ENCODE data around the gene DIDO1. TPM values are rescaled to one million over a fixed set of nuclear protein-coding genes. Genes with fewer than 3 reads are reported as not detected.

DIDO1 gene
- total RNA-seq, 2 experiments from 2014 or later, result 45.9 to 47.4 TPM

DNA sequence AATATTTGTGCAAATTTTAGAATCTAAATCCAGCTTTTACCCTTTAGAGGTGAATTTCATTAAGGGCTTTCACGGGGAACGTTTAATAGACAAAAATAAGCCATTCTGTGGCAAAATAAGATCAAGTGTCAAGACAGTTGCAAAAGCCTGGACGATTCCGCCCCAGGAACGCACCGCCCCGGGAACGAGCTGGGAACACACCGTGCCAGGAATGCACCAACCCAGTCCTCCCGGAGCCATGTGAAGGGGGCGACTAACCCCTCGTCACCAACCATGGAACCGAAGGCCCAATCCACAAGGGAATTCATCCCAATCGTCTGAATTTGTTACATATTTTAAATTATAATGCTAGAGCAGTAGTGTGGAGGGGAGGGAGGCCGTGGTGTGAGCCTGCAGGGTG, 43.9 kb downstream of the DIDO1 start:
- POLR2A ChIA-PET, result no interaction called here
- H3K27ac Mint-ChIP-seq, result no peak overlapping the region
- intact Hi-C loops (cut with micrococcal nuclease), result no loop called here
- TF ChIP-seq, protein P1, sequence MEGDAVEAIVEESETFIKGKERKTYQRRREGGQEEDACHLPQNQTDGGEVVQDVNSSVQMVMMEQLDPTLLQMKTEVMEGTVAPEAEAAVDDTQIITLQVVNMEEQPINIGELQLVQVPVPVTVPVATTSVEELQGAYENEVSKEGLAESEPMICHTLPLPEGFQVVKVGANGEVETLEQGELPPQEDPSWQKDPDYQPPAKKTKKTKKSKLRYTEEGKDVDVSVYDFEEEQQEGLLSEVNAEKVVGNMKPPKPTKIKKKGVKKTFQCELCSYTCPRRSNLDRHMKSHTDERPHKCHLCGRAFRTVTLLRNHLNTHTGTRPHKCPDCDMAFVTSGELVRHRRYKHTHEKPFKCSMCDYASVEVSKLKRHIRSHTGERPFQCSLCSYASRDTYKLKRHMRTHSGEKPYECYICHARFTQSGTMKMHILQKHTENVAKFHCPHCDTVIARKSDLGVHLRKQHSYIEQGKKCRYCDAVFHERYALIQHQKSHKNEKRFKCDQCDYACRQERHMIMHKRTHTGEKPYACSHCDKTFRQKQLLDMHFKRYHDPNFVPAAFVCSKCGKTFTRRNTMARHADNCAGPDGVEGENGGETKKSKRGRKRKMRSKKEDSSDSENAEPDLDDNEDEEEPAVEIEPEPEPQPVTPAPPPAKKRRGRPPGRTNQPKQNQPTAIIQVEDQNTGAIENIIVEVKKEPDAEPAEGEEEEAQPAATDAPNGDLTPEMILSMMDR (IDR thresholded peaks at IDR 0.05), result no peak
- peaks cover 6% of the 10 kb centered on the region for H3K36me3 Mint-ChIP-seq (ENCODE audit: low read depth)
- no peak overlapping the region for H3K4me3 Mint-ChIP-seq
- H3K27me3 Mint-ChIP-seq, result no peaks in the 10 kb centered on the region
- no peak for DNase-seq
- CTCF ChIA-PET, result interaction anchor here (0.7 to 1.2 kb wide), 2 partner anchors 25 to 594 kb away, joined by 3 read pairs; no protein-coding TSS in a partner anchor
- H3K9me3 Mint-ChIP-seq, result no peaks in the 10 kb centered on the region
- peaks cover 1% of the 10 kb centered on the region for H3K4me1 Mint-ChIP-seq (ENCODE audit: low read depth)
- ATAC-seq, result no peak

DNA sequence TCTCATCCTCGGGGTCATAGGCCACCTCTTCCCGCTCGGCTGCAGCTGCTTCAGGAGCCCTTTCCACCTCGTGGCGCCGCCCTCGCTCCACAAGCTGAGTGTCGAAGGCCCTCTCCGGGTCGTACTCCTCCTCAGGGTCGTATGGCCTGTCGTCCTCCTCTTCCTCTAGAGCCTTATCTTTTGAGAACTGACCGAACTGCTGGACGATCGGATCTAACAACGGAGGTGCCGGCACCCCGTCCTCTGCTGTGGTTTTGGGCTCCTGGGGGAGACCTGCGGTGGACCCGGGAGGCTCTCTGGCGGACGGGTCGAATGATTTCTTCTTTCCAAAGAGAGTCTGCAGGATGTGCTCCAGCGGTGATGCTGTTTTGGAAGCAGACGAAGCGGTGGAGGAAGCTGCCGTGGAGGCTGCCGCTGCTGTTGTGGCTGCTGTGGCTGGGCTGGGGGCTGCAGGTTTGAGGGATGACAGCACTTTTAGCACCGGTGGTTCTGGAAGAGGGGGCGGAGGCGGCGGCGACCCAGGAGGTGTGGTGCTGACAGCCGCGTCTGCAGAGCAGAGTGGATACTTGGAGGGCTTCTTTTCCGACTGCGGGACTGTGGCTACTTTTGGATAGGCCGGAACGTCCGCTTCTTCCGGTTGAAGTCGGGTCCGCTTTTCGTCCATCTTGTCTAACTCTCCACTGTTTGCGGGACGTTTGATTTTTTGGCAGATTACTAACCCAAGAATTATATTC, 44.5 kb downstream of the DIDO1 start:
- no peak for ATAC-seq
- Mint-ChIP-seq H3K27me3 (no peaks in the 10 kb centered on the region), H3K4me1 (ENCODE audit: low read depth) (peaks cover 2% of the 10 kb centered on the region), H3K36me3 (ENCODE audit: low read depth) (peaks cover 3% of the 10 kb centered on the region), H3K27ac (no peak overlapping the region), H3K4me3 (no peak overlapping the region), H3K9me3 (no peaks in the 10 kb centered on the region)
- intact Hi-C loops (cut with micrococcal nuclease), result no loop called here
- no peak for DNase-seq
- CTCF ChIA-PET, result interaction anchor here (0.7 kb wide), 1 partner anchor 26 kb away, joined by 3 read pairs; no protein-coding TSS in a partner anchor
- TF ChIP-seq, protein P1 (IDR thresholded peaks at IDR 0.05), result no peak
- POLR2A ChIA-PET, result no interaction called here

DNA sequence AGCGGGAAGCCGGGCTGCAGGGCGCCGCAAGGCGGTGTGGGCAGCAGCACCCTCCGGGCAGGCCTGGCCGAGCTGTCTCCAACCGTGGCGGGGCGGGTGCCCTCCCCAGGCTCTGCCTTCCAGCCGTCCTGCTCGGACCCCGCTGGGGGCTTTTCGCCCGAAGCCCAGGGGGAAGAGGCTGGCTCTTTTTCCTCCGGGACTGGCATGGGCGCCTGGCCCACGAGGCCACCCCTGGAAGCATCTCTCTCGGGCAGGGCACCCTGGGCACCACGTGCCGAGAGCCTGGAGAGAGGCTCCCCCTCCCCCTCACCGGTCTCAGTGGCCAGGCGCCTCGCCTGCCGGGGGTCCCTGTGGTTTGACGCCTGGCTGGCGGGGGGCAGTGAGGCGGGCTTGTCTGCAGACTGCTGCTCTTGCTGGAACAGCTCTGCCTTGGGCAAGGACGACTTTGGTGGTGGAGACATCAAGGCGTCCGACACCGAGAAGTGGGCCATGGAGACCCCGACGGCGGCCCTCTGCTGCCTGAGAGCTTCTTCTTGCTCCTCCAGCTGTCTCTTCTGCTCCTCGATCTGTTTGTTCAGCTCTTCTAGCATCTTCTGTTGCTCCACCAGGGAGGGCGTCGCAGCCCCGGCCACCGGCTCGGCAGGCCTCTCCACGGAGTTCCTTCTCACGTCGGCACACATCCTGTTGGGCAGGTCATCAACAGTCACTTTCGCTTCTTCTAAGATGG, 45.2 kb downstream of the DIDO1 start:
- DNase-seq, result no peak
- H3K36me3 Mint-ChIP-seq (ENCODE audit: low read depth), result peaks cover 3% of the 10 kb centered on the region
- H3K4me3 Mint-ChIP-seq, result no peak overlapping the region
- peaks cover 2% of the 10 kb centered on the region for H3K4me1 Mint-ChIP-seq (ENCODE audit: low read depth)
- no peak overlapping the region for H3K27ac Mint-ChIP-seq
- ATAC-seq, result no peak
- CTCF ChIA-PET, result no interaction called here
- intact Hi-C loops (cut with micrococcal nuclease), result no loop called here
- H3K27me3 Mint-ChIP-seq, result no peaks in the 10 kb centered on the region
- TF ChIP-seq, protein P1 (IDR thresholded peaks at IDR 0.05), result no peak
- H3K9me3 Mint-ChIP-seq, result no peaks in the 10 kb centered on the region
- POLR2A ChIA-PET, result no interaction called here

DNA sequence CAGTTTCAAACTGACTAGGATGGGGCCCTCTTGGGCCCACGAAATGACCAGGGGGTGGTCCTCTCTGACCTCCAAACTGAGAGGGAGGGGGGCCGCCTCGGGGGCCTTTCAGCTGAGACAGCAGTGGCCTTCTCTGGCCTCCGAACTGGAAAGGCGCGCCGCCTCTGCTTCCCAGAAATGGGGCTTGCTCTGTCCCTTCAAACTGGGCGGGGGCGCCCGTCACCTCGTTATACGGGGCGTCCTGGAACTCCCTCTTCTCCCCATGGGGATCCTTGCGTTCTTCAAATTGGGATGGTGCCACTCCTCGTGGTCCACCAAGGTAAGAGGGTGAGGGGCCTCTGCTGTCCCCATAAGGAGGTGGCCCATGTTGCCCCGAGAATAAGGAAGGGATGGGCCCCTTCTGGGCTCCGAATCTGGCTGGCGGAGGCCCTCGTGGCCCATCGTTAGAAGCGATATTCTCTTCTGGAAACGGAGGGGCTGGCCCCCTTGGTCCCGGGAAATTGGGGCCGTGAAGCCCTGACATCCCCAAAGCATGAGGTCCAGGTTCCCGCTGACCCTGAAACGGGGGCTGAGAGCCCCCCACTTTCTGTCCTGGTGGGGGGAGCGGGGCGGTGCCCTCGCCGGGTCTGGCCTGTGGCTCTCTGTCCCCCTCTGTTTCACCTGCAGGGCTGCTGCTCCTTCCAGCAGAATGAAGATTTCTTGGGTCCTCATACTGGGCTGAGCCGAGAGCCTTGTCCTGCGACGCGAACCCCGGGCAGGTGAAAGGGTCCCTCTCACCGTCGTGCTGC, 46.0 kb downstream of the DIDO1 start:
- POLR2A ChIA-PET, result no interaction called here
- no peak for ATAC-seq
- DNase-seq, result no peak

More for the DNA sequence above, 46.0 kb downstream of the DIDO1 start:
- Mint-ChIP-seq H3K4me3 (no peak overlapping the region), H3K36me3 (ENCODE audit: low read depth) (peaks cover 3% of the 10 kb centered on the region), H3K4me1 (ENCODE audit: low read depth) (peaks cover 5% of the 10 kb centered on the region), H3K9me3 (no peaks in the 10 kb centered on the region), H3K27me3 (no peaks in the 10 kb centered on the region), H3K27ac (no peak overlapping the region)
- CTCF ChIA-PET, result no interaction called here
- intact Hi-C loops (cut with micrococcal nuclease), result no loop called here
- TF ChIP-seq, protein P1 (IDR thresholded peaks at IDR 0.05), result no peak
